Thyroid gland (tissue), 4 donors: Measurements from ENCODE around the gene KANSL3.

Experiments used
- POLR2A ChIP-seq, 2 donors: fragments of 450-650 bp; IDR thresholded peaks; one replicate each; pipeline ENCODE4 v1.6.1; 2017; ENCODE audit warnings: antibody characterized with exemption in 2 of 2, mild to moderate bottlenecking in 2 of 2, moderate library complexity in 1 of 2
- TF ChIP-seq, protein P1 (sequence below), 6 experiments: fragments of 200-600 bp in 3 of 6; fragments of 450-650 bp in 3 of 6; sonication (generic) in 3 of 6; IDR thresholded peaks; one replicate each; pipeline ENCODE4 v1.5.1; 2016 to 2019; ENCODE audit warnings: antibody characterized with exemption in 6 of 6, mild to moderate bottlenecking in 2 of 6, inconsistent platforms in 1 of 6, moderate library complexity in 1 of 6

- TF ChIP-seq, protein P1, sequence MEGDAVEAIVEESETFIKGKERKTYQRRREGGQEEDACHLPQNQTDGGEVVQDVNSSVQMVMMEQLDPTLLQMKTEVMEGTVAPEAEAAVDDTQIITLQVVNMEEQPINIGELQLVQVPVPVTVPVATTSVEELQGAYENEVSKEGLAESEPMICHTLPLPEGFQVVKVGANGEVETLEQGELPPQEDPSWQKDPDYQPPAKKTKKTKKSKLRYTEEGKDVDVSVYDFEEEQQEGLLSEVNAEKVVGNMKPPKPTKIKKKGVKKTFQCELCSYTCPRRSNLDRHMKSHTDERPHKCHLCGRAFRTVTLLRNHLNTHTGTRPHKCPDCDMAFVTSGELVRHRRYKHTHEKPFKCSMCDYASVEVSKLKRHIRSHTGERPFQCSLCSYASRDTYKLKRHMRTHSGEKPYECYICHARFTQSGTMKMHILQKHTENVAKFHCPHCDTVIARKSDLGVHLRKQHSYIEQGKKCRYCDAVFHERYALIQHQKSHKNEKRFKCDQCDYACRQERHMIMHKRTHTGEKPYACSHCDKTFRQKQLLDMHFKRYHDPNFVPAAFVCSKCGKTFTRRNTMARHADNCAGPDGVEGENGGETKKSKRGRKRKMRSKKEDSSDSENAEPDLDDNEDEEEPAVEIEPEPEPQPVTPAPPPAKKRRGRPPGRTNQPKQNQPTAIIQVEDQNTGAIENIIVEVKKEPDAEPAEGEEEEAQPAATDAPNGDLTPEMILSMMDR (IDR thresholded peaks at IDR 0.05), result no peak
- no peak for TF ChIP-seq POLR2A (IDR thresholded peaks at IDR 0.05)
Observed at GRCh38 chr2:96663829-96664228, 25.7 kb upstream of the KANSL3 start.
